ENCODE measurements around the gene TBX21.

The TBX21 gene

DNA sequence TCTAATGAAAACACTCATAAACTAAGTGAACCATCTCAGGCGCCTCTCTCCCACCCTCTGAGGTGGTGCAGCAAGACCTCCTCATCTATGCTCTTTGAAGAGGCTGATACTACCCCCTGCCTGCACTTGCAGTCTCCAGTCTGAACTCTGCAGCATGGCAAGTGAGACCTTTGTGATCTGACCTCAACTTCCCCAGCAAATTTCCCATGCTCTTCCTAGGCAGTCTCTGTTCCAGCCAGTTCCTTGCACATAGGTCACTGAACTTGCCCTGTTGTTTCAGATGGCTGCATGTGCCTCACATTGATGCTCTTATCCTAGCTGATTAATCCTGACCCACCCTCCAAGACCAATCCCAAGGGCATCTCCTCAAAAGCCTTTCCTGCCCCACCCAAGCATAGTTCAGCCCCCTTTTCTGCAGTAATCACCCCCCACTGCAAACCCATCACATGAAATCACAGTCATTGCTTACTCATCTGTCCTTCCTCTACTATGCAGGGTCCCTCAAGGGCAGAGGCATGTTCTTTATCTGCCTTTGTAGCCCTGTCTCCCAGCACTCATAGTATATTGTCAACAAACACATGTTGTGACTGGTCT lies 42.0 kb downstream of the TBX21 start:
- no peak for DNase-seq

DNA sequence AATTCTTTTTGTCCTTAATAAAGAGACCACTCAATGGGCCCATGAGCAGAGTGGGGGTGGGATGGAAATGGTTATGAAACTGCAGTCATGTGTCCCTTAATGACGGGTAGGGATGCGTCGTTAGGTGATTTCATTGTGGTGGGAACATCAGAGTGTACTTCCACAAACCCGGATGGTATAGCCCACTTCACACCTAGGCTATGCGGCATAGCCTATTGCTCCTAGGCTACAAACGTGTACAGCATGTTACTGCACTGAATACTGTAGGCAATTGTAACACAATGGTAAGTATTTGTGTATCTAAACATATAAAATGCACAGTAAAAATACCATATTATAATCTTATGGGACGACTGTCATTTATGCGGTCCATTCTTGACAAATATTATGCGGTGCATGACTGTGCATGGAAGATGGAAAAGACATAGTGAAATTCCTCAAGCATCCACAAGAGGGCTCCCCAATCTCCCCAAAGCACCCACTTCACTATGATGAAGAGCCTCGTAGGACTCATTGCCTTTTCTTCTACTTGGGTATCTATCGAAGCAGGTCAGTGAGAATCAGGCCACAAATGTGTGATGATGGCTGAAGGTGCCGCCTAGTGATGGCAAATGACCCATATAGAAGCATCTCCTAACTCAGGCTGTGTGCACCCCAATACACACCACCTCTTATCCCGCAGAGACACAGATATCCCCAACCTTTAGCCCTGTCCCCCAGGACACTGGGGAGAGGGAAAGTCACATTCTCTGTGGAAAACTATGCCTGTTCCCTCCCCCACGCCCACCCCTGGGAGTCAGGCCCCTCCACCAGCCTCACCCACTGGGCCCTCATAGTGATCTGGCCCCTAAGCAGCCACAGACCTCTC lies 43.5 kb downstream of the TBX21 start:
- DNase-seq = no peak

DNA sequence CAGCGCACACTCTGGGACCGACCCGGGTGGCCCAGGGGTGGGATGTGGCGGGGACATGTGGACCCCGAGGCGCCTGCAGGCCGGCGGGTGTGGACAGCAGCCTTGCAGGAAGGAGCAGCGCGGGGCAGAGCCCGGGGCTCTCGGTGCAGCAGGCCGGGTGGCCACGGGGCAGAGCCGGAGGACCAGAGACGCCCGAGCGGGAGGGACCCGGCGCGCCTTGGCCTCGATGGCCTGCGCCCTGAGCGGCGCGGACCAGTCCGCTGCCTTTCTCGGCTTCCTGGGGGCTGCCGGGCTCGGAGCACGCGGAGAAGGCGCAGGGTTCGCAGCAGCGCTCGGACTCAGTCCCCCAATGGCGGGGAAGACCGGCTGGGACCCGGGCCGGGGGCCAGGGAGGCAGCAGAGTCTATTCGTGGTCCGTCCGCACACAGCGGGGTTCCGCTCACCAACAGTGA lies 45.2 kb downstream of the TBX21 start:
- no peak for DNase-seq

DNA sequence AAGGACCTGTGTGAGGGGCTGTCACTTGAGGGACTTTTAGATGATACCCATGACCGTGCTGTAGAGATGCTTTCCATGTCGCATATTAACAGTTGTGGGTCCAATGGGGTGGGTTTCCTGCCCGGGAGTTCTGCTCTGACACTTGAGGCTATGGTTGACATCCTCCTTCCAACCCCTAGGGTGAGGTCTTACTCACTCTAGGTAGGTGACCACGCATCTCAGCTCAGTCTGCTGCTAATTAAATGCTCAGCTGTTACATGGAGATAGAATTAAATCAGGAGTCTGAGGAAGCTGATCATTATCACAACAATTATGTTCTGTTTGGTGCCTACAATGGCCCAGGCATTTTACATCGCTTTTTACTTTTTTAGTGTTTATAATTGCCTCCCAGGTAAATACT lies 48.4 kb downstream of the TBX21 start:
- DNase-seq = no peak

DNA sequence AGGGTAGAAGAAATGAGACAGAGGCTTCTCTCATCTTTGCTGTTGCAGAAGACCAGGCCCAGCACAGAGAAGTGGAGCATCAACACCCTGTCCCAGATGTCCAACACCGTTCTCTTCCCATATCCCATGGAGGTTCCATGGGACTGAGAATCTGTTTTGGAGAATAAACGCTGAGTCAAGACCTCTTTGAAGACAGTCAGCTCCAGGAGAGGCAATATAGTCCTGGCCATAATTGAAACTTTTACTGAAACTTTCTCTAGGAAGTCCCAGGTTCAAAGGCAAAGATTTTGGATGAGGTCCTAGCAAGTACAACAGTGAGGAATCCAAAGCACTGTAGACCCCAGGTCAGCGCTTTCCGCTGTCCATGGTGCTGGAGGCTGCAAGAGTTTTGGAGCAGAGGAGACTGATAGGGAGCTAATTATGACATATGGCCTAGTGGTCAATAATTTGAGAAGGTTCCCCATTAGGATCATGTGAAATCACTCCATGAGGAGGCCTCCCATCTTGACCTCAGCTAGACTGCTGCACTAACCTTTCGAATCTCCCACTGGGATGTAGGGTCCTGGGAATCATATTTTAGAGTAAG lies 52.6 kb downstream of the TBX21 start:
- DNase-seq = peak; percentile 60

DNA sequence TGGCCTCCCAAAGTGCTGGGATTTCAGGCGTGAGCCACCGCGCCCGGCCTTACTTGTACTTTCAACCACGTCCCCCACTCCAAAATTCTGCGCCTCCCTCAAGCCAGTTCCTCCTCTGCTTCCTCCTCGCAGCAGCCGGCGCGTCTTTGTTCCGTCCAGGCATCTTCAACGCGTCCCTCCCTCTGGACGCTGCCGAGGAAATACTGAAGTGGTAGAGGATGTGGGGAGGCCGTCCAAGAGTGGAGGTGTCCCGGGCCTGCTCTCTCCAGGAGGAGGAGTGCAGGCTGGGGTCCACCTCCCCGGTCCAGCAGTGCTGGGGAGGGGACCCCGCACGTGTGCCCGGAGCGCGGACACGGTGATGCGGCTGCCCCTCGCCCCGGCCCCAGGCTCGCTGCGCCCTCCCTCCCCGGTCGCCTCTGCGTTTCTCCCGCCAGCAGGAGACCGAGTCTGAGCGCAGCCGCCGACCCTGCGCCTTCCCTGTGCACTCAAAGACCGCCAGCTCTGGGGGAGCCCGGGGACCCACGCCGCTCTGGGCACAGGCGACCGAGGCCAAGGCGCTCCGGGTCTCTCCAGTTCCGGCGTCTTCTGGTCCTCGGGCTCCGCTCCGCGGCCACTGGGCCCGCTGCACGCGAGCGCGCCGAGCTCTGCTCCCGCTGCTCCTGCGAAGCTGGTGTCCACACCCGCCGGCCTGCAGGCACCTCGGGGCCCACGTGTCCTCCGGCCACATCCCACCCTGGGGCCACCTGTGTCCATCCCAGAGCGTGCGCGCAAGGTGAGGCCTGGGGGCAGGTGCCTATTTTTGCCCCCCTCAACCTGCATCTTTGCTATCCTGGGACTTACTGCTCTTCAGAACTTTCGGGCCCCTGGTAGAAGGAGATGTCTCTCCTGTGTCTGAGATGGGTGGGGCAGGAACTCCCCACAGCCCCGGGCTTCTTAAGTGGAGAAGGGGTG lies 56.9 kb downstream of the TBX21 start:
- peak; percentile 54 for DNase-seq

DNA sequence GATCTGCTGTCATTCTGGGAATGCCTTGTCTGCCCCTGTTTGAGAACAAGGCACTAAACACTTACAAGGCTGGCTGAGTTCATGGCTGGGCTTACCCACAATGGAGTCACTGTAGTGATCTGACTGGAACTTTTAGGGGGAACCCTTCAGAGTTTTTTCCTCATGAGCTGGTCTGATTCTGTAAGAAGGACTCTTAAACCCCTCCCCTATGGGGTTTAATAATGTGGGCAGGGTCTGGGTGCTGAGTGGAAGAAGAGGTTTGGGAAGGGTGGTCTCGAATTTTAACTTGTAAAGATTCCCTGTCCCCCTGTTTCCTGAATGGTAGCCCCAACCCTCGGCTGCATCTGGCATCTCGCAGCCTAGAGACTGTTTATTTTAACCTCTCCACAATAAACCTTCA lies 58.0 kb downstream of the TBX21 start:
- no peak for DNase-seq

DNA sequence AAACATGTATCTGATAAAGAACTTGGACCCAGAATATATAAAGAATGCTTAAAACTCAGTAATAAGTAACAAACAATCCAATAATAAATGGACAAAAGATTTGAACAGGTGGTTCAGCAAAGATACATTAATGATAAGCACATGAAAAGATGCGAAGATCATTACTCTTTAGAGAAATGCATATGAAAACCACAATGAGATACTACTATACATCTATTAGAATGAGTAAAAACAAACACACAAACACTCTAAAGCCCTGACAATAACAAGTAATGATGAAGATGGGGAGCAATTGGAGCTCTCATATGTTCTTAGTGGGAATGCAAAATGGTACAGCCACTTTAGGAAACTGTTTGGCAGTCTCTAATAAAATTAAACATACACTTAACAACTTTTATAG lies 59.4 kb downstream of the TBX21 start:
- DNase-seq = no peak

DNA sequence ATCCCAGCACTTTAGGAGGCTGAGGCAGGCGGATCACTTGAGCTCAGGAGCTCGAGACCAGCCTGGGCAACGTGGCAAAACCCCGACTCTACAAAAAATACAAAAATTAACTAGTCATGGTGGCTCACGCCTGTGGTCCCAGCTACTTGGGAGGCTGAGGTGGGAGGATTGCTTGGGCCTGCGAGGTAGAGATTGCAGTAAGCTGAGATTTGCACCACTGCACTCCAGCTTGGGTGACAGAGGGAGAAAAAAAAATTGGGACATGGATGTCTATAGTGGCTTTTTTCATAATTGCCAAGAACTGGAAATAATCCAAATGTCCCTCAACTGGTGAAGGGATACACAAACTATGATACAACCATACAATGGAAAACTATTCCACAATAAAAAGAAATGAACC lies 59.9 kb downstream of the TBX21 start:
- no peak for DNase-seq
